ENCODE measurements around the gene FN3KRP.

Gene FN3KRP, protein sequence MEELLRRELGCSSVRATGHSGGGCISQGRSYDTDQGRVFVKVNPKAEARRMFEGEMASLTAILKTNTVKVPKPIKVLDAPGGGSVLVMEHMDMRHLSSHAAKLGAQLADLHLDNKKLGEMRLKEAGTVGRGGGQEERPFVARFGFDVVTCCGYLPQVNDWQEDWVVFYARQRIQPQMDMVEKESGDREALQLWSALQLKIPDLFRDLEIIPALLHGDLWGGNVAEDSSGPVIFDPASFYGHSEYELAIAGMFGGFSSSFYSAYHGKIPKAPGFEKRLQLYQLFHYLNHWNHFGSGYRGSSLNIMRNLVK

GRCh38 chr17:82716203-82717010, at the start of gene FN3KRP:
FN3KRP (plus strand) TSS chr17:82716706; CDS start chr17:82716756, 50 bp downstream.
- peak; percentile 82 to 99 (median 92) for DNase-seq
- intact Hi-C loops (cut with DNase I): no loop called here

DNA sequence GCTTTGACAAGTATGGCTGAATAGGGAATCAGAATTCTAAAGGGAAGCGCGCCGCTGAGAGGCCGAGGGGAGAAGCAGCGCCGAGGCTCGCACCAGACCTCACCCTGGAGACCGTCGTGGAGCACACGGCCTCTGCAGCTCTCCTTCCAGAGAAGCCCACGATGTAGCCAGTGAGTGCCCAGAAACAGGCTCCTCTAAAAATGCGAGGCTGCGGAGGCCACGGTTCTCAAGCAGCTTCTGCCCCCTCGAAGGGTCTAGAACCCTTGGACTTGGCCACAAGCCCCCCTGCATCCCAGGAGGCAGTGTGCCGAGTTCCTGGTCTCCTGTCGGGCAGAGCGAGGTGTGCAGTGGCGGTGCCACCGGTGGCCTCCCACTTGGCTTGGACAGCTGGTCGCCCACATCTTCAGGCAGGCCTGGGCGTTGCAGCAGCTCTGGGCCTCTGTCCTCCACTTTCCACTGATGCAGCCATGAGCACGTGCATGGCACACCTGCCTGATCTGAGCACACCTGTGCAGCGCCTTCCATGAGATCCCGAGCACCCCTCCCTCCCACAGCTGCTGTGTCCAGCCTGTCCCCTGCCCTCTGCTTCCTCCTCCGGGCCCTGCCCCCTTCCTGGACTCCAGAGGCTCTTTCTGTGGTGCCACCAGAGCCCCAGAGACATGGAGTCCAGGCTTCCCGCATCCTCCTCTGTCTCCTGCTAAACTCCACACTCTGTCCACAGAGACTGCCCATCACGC, 49.4 kb upstream of the FN3KRP start:
- intact Hi-C loops (cut with DNase I): loop anchor here (5.0 kb wide), 2 partner anchors 35 to 70 kb away; partner anchors contain the start of gene FN3K
- DNase-seq: peak in 4 of 10 donors; percentile 27 to 82 (median 74)

GRCh38 chr17:82667668-82668000, 48.9 kb upstream of the FN3KRP start:
- intact Hi-C loops (cut with DNase I): loop anchor here (5.0 kb wide), 2 partner anchors 35 to 70 kb away; partner anchors contain the start of gene FN3K
- DNase-seq: peak in 4 of 10 donors; percentile 27 to 67 (median 38)

- peak in 3 of 10 donors; percentile 27 to 77 (median 66) for DNase-seq
- intact Hi-C loops (cut with DNase I): loop anchor here (1.0 to 5.0 kb wide), 3 partner anchors 34 to 99 kb away; partner anchors contain the start of gene FN3K
Observed at GRCh38 chr17:82668024-82668630, 48.4 kb upstream of the FN3KRP start.

- intact Hi-C loops (cut with DNase I): loop anchor here (1.0 to 5.0 kb wide), 3 partner anchors 34 to 99 kb away; partner anchors contain the start of gene FN3K
- peak; percentile 54 to 97 (median 70) for DNase-seq
Observed at GRCh38 chr17:82668631-82669099, 47.8 kb upstream of the FN3KRP start.

- intact Hi-C loops (cut with DNase I): no loop called here
- peak in 3 of 10 donors; percentile 17 to 61 (median 24) for DNase-seq
Observed at GRCh38 chr17:82670661-82671450, 45.6 kb upstream of the FN3KRP start.

DNA sequence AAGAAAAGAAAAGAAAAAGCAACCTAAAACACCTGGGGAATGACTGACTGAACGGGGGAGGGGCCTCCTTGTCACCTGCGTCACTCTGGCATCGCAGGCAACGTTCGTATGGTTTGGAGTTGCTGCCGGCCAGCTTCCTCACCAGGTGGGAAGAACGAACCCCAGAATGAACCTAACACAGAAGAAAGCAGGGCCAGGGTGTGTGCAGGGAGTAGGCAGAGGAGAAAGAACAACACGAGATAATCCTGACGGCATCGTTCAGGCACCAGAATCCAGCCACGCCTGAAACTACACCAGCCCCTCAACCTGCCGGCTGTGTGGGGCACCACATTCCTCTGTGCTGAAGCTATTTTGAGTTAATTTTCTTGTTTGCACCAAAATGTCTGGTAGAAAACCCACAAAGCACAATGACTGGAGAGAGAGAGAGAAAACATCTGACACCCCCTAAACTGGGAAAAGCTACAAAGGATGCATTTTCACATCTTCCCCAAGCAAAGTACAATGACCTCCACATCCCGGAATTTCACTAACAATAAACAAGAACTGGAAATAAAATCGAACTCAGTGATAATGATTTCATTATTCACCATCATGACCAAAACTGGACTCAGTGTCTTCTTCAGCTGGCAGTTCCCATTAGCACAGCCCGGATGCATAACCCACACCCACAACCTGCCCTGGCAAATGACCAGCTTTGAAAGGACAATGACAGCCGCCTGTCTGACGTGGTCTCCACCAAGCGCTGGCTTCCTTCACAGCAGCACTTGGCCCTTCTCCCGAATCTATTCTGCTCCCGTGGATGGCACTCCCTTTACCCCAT, 41.6 kb upstream of the FN3KRP start:
- DNase-seq: peak in 4 of 10 donors; percentile 61 to 87 (median 74)
- intact Hi-C loops (cut with DNase I): no loop called here

GRCh38 chr17:82675476-82676245, 40.8 kb upstream of the FN3KRP start:
- intact Hi-C loops (cut with DNase I): no loop called here
- peak in 3 of 10 donors; percentile 52 to 86 (median 66) for DNase-seq

GRCh38 chr17:82677353-82677925, 39.1 kb upstream of the FN3KRP start:
- peak in 3 of 10 donors; percentile 46 to 81 (median 70) for DNase-seq

GRCh38 chr17:82678265-82678891, 38.1 kb upstream of the FN3KRP start:
- intact Hi-C loops (cut with DNase I): no loop called here
- peak in 3 of 10 donors; percentile 79 to 87 (median 83) for DNase-seq

More at GRCh38 chr17:82677353-82677925, 39.1 kb upstream of the FN3KRP start:
- intact Hi-C loops (cut with DNase I): no loop called here

GRCh38 chr17:82679586-82680465, 36.7 kb upstream of the FN3KRP start:
- intact Hi-C loops (cut with DNase I): no loop called here

GRCh38 chr17:82681547-82681946, 35.0 kb upstream of the FN3KRP start:
- DNase-seq: no peak
- intact Hi-C loops (cut with DNase I): no loop called here

More at GRCh38 chr17:82679586-82680465, 36.7 kb upstream of the FN3KRP start:
- peak in 4 of 10 donors; percentile 16 to 79 (median 66) for DNase-seq

DNA sequence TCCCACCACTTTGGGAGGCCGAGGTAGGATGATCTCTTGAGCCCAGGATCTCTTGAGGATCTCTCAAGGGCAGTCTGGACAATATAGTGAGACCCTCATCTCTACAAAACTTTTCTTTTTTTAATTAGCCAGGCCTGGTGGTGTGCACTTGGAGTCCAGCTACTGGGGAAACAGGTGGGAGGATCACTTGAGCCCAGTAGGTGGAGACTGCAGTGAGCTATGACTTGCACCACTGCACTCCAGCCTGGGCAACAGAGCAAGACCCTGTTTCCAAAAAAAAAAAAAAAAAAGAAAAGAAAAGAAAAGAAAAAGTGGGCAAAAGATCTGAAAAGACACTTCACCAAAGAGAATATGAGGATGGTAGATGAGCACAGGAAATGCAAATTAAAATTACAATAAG, 33.0 kb upstream of the FN3KRP start:
- peak in 1 of 10 donors; percentile 7 for DNase-seq
- intact Hi-C loops (cut with DNase I): no loop called here

DNA sequence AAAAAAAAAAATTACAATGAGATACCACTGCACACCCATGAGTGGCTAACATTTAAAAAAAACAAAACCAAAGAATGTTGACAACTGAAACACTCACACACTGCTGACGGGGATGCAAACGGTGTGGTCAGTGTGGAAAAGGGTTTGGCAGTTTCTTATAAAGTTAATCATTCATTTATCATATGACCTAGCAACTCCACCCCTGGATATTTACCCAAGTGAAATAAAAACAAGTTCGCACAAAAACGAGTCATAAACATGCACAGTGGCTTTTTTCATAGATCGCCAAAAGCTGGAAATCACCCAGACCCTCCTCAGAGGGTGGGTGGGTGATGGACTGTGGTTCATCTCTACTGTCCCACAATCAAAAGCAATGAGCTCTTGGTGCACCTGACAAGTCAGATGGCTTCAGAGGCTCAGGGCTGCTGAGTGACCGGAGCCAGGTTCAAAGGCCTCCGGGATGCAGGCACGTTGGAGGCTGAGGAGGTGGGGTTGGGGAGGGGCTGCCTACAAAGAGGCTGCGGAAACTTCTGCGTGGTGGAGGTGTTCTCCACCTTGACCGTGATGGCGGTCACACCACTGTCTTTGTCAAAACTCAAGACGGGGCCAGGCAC, 32.2 kb upstream of the FN3KRP start:
- intact Hi-C loops (cut with DNase I): no loop called here
- DNase-seq: peak in 2 of 10 donors; percentile 57 to 63

- intact Hi-C loops (cut with DNase I): no loop called here
- peak in 2 of 10 donors; percentile 38 to 68 for DNase-seq
Observed at GRCh38 chr17:82685291-82685690, 31.2 kb upstream of the FN3KRP start.

Data from posterior cingulate gyrus (tissue), 11 donors.